Activated CD4-positive, alpha-beta T cell treated with anti-CD3 and anti-CD28 coated beads, Interleukin-10, Interleukin-2, amounts not matched to agents 100 ng/mL and 50 ng/mL, durations not matched to agents 16 hours and 8 hours (primary cell): ENCODE results near the gene DNMBP.
A peak's percentile ranks its signal among the peaks of the same experiment; 100 is the strongest.
"Not testable (repeated sequence)": the region's sequence is repeated elsewhere in the genome, so short reads cannot be mapped to it uniquely, and the experiment has no call there.

Experiments used
- DNase-seq: peaks from one replicate; pipeline ENCODE4 v3.0.0-alpha.2; 2020

Gene DNMBP

DNA sequence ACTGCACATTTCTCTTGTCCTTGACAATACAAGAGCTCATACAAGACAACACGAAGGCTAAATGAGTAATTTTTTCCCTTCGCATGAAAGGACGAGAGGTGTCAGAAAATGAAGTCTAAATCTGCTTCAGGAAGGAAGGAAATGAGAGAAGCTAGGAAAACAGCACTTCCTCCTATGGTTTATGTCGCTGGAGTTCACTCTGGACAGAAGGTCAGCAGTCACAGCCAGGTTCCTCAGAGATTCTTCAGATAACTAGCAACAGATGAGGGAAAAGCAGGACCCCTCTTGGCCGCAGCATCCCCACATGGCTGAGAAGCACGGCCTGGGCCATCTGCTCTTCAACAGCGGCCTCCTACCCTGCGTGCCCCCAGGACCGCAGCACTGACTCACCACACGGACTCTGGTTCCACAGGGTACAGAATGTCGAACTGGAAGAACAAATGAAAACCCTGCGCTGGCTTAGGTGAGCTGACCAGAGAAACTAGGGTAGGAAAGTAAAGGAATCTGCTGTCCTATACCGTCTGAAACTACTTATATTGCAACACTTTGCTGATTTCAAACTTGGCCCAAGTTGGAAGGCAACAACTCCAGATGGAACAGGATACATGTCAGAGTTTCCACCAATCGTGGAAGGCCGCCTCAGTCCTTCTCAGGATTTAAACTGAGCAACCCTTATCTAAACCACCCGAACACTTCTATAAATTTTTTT, 26.3 kb downstream of the DNMBP start:
- DNase-seq: no peak

GRCh38 chr10:99982728-99983127, 27.0 kb downstream of the DNMBP start:
- DNase-seq: no peak

DNA sequence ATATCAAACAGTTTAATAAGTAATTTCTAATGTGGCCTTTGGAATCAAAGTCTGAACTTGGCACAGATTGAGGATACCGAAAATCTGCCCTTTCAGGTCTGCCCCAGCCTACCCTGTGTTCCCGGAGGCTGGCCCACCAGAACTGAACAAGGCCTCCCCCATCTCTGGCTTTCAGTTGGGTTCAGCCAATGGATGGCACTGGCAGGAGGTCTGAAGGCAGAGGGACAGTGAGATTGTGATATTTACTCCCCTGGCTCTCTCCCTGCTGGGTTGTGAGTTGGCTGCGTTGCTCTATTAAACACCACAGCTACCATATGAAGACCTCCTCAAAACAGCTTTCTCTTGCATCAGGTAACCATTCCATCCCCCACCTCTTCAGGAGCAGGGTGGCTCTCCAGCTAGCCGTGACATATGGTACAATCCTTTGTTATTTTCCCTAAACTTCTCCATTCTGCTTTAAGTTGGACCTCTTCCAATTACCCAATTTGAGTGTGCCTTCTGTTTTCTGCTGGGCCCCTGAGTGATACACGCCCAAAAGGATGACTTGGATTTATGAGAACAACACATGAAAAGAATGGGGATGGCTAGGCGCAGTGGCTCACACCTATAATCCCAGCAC, 28.1 kb downstream of the DNMBP start:
- no peak for DNase-seq

- no peak for DNase-seq
These were observed 30.6 kb downstream of the DNMBP start for GRCh38 chr10:99979066-99979685.

GRCh38 chr10:99977916-99978315, 31.8 kb downstream of the DNMBP start:
- DNase-seq: no peak

GRCh38 chr10:99976886-99977665, 32.7 kb downstream of the DNMBP start:
- no peak for DNase-seq

DNA sequence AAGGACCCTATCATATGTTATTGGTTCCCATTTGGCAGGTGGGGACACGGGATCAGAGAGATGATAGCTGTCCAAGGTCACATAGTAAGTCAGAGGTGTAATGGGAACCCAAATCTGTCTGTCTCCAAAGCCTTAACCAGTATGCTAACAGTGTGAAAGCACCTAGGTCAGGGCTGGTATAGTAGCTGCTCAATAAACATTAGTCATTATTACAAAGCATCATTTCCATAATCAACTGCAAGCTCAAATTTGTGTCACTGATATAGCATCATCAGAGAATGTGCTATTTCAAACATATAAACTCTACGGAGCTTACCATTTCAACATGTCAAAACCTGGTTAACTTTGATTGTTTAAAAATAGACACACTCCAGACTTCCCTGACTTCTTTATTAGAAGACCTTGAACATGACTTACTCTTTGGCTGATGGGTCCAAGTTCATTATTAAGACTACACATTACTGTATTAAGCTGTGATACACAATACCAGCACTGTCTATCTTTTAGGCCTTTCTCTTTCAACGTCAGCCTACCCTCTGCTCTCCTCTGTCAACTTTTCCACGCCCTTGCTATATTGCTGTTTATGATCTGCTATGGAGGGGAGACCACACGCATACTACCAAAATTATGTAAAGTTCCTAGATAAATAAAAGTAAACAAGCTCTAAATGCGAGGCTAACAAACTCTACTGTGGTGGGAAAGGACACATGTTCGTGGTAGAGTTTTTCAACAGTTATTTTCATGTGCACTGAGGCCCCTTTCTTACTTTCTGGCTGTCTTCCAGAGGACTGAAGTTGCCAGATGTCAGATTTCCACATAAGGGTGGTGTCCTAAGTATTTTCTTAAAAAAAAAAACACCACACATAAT, 33.6 kb downstream of the DNMBP start:
- no peak for DNase-seq

- no peak for DNase-seq
These were observed 34.5 kb downstream of the DNMBP start for GRCh38 chr10:99975106-99975829.

DNA sequence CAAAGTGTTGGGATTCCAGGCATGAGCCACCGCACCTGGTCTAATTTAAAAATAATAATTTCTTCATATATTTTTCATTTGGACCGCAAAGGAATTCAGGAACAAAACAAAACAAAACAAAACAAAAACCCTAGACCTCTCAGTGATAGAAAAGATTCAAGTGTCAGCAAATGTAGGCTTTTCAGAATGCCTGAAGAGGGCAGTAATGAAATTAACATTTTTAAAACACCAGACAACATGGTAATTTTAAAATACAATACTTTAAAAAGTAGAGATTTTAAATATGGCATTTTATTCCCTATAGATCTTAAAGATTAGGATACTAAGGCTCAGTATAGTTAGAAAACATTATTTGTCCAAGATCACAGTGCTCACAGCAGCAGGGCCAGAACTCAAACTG, 36.6 kb downstream of the DNMBP start:
- DNase-seq: no peak

- no peak for DNase-seq
These were observed 41.8 kb downstream of the DNMBP start for GRCh38 chr10:99967961-99968360.

GRCh38 chr10:99966306-99966705, 43.4 kb downstream of the DNMBP start:
- DNase-seq: peak; percentile 40

DNA sequence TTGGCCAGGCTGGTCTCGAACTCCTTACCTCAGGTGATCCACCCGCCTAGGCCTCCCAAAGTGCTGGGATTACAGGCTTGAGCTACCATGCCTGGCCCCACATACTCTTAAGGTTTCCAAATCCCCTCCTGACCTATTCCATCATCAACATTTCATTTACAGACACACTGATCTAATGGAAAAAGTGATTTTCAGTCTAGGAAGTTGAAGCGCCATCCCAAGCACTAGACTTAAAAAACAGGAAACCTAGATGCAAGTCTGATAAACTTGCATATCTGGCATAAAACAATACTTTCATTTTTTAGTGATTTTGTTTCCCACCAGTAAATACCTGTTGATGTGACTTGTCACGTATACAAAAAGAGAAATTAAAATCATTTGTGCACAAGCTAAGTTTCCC, 44.0 kb downstream of the DNMBP start:
- DNase-seq: no peak

DNA sequence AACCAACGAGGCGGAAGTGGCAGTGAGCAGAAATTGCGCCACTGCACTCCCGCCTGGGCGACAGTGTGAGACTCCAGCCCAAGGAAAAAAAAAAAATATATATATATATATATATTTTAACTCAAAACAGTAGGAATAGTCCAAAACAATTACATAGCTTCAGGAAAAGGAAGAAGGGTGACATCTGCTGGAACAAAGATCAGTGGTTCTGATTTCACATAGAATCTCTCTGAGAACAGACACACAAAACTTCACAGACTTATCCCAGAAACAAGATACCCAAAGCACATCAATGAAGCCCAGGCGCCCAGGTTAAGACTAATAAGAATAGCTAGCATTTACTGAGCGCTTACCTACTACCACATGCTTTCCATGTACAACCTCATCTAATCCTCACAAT, 45.0 kb downstream of the DNMBP start:
- DNase-seq: no peak

GRCh38 chr10:99963467-99964165, 46.1 kb downstream of the DNMBP start:
- DNase-seq: not testable (repeated sequence)

DNA sequence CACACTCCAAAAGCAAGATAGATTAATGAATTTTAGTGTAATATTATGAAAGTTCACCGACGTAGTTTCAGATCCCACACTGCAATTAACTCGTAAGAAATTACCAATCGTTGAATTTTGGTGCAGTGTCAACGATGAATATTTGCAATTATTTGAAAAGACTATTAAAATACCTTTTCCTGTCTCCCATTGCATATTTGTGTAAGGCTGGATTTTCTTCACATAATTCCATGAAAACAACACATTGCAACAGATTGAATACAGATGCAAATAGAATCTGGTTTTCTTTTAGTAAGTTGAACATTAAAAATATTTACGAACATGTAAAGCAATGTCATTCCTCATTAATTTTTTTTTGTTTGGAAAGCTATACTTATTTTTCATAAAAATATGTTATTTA, 50.9 kb downstream of the DNMBP start:
- no peak for DNase-seq

GRCh38 chr10:99958302-99958701, 51.4 kb downstream of the DNMBP start:
- DNase-seq: no peak

DNA sequence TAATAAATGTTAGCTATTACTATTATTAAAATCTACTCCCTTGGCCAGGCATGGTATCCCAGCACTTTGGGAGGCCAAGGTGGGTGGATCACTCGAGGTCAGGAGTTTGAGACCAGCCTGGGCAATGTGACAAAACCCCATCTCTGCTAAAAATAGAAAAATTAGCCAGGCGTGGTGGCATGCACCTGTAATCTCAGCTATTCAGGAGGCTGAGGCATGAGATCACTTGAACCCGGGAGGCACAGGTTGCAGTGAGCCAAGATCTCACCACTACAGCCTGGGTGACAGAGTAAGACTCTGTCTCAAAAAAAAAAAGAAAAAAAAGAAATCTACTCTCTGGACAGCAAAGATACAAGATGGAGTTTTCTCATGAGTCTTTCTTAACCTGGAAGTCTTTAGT, 56.2 kb downstream of the DNMBP start:
- DNase-seq: not testable (repeated sequence)

DNA sequence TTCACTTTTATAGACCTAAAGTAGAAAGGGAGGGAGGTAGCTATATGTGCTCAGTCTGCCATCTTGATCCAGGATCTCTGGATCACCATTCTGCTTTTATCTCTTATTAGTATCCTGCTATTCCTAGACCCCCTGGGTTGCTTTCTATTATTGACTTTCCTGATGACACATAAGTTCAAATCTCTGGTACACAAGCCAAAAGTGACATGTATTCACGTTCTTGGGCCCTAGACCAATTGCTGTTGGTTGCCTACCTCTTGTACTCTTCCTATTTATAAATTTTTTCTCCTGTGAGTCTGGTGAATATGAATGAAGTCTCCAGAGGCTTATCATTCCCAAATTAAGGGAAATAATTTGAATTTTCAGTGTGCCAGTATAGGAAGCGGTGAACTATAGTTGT, 56.9 kb downstream of the DNMBP start:
- DNase-seq: no peak

- not testable (repeated sequence) for DNase-seq
These were observed 63.7 kb downstream of the DNMBP start for GRCh38 chr10:99946051-99946450.

- no peak for DNase-seq
These were observed 64.5 kb downstream of the DNMBP start for GRCh38 chr10:99945263-99945662.

- DNase-seq: no peak
These were observed 64.9 kb downstream of the DNMBP start for GRCh38 chr10:99944860-99945259.
